Measurements from ENCODE around the gene CYTIP.

Gene CYTIP

GRCh38 chr2:157460897-157461296 lies 17.0 kb upstream of the CYTIP start:
- DNase-seq: no peak

GRCh38 chr2:157460384-157460837 lies 16.5 kb upstream of the CYTIP start:
- no peak for DNase-seq

GRCh38 chr2:157459486-157459885 lies 15.6 kb upstream of the CYTIP start:
- no peak for DNase-seq

GRCh38 chr2:157447741-157448140 lies 3.9 kb upstream of the CYTIP start:
- DNase-seq: no peak

- no peak for DNase-seq
These were observed 3.1 kb upstream of the CYTIP start for GRCh38 chr2:157447031-157447430.

- no peak for DNase-seq
These were observed 752 bp upstream of the CYTIP start for GRCh38 chr2:157444641-157445040.

- DNase-seq: no peak
These were observed 799 bp downstream of the CYTIP start for GRCh38 chr2:157443090-157443489.

- no peak for DNase-seq
These were observed 1.3 kb downstream of the CYTIP start for GRCh38 chr2:157442636-157443035.

GRCh38 chr2:157442191-157442590 lies 1.7 kb downstream of the CYTIP start:
- DNase-seq: no peak

- DNase-seq: peak in 1 of 2 experiments; percentile 6
These were observed 2.8 kb downstream of the CYTIP start for GRCh38 chr2:157441072-157441454.

GRCh38 chr2:157440404-157441071 lies 3.4 kb downstream of the CYTIP start:
- DNase-seq: no peak

- DNase-seq: peak; percentile 10 to 32
These were observed 4.1 kb downstream of the CYTIP start for GRCh38 chr2:157439824-157440186.

GRCh38 chr2:157438863-157439823 lies 4.7 kb downstream of the CYTIP start:
- DNase-seq: peak; percentile 28 to 36

- DNase-seq: no peak
These were observed 10.5 kb downstream of the CYTIP start for GRCh38 chr2:157433394-157433793.

GRCh38 chr2:157432475-157433106 lies 11.3 kb downstream of the CYTIP start:
- DNase-seq: no peak

GRCh38 chr2:157431176-157431575 lies 12.7 kb downstream of the CYTIP start:
- DNase-seq: no peak

GRCh38 chr2:157428500-157429175 lies 15.3 kb downstream of the CYTIP start:
- DNase-seq: no peak

- no peak for DNase-seq
These were observed 16.0 kb downstream of the CYTIP start for GRCh38 chr2:157427922-157428303.

- no peak for DNase-seq
These were observed 16.6 kb downstream of the CYTIP start for GRCh38 chr2:157427003-157427921.

- DNase-seq: no peak
These were observed 17.4 kb downstream of the CYTIP start for GRCh38 chr2:157426477-157426994.

GRCh38 chr2:157424374-157424773 lies 19.5 kb downstream of the CYTIP start:
- DNase-seq: no peak

- DNase-seq: no peak
These were observed 21.9 kb downstream of the CYTIP start for GRCh38 chr2:157421964-157422363.
